Activated CD8-positive, alpha-beta T cell treated with anti-CD3 and anti-CD28 coated beads for 36 hours (primary cell): ENCODE measurements around the gene TTR. TPM values are rescaled to one million over a fixed set of nuclear protein-coding genes. Genes with fewer than 3 reads are reported as not detected.

Source experiments
- ATAC-seq: fragments of 200-7000 bp; cut with Tn5 transposase; one replicate; pipeline ENCODE4 v1.10.0; 2021; ENCODE audit warnings: mild to moderate bottlenecking, moderate library complexity
- CTCF ChIA-PET: fragments of 350-600 bp; sonication (Branson Sonifier 250); formaldehyde crosslinking; loops from one replicate; lab custom pipeline; 2021; ENCODE audit warnings: antibody characterized with exemption; lab: Charles Lee
- POLR2A ChIA-PET: fragments of 350-600 bp; sonication (Branson Sonifier 250); formaldehyde crosslinking; loops from one replicate; lab custom pipeline; 2021; ENCODE audit warnings: antibody characterized with exemption; lab: Charles Lee
- DNase-seq: peaks from one replicate; pipeline ENCODE4 v3.0.0-alpha.2; 2020
- H3K27ac Mint-ChIP-seq: one replicate; pipeline ENCODE4 v1.8.0; 2021; ENCODE audit warnings: mild to moderate bottlenecking, mixed read lengths
- H3K27me3 Mint-ChIP-seq: one replicate; pipeline ENCODE4 v1.8.0; 2021; ENCODE audit warnings: mixed read lengths
- H3K36me3 Mint-ChIP-seq: one replicate; pipeline ENCODE4 v1.8.0; 2021; ENCODE audit warnings: low read depth, mixed read lengths
- H3K4me1 Mint-ChIP-seq: one replicate; pipeline ENCODE4 v1.8.0; 2021; ENCODE audit warnings: low read depth, mixed read lengths
- H3K4me3 Mint-ChIP-seq: one replicate; pipeline ENCODE4 v1.8.0; 2021; ENCODE audit warnings: mild to moderate bottlenecking, moderate library complexity, mixed read lengths
- H3K9me3 Mint-ChIP-seq: one replicate; pipeline ENCODE4 v1.8.0; 2021; ENCODE audit warnings: mixed read lengths
- CTCF ChIP-seq: fragments of 200-600 bp; IDR thresholded peaks from one replicate; pipeline ENCODE4 v1.8.0; 2022; ENCODE audit warnings: antibody characterized with exemption, mild to moderate bottlenecking
- intact Hi-C: fragments of 100-400 bp; cut with micrococcal nuclease; formaldehyde crosslinking; loops from one replicate; pipeline ENCODE4 v1.10.0; 2022
- total RNA-seq, 2 experiments: library from RNA; stranded (reverse); gene quantifications; one replicate each; pipeline ENCODE4 v1.2.3, GENCODE V29; 2021

TTR gene
- total RNA-seq, 2 experiments from 2014 or later = not detected

DNA sequence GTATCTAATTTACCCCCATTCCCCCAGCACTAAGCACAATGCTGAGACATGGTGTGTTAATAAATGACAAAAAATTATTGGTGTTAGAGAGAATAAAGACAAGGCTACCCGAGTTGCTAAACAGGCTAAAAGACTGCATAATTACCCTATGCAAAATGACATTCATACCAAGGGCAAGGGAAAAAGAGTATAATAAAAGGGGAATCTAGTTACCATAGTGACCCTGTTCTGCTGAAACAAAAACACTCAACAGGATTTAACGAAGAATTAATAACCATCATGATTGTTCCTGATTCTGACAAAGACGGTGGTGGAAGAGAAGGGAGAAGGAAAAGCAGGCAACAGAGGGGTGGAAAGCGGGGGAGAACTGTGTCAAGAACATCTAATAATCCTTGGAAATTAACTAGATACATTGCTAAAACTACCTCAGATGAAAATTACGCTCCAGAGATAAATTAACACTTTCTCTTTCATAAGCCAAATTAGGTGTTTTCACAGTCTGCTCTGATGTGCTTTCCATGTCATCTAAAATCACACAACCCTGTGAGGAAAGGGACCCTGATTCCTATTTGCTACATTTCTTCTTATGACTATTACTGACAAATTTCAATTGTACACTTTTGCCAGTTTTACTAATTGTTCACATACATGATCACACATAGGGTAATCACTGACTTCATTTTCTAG is 25.5 kb downstream of the TTR start:
- POLR2A ChIA-PET = no interaction called here
- Mint-ChIP-seq H3K27me3 (peaks cover 11% of the 10 kb centered on the region), H3K36me3 (no peaks in the 10 kb centered on the region), H3K4me1 (no peaks in the 10 kb centered on the region), H3K4me3 (no peak overlapping the region), H3K9me3 (no peaks in the 10 kb centered on the region), H3K27ac (no peak overlapping the region)
- intact Hi-C loops = no loop called here
- DNase-seq = no peak
- no peak for ATAC-seq
- CTCF ChIA-PET = no interaction called here
- no peak for TF ChIP-seq CTCF

DNA sequence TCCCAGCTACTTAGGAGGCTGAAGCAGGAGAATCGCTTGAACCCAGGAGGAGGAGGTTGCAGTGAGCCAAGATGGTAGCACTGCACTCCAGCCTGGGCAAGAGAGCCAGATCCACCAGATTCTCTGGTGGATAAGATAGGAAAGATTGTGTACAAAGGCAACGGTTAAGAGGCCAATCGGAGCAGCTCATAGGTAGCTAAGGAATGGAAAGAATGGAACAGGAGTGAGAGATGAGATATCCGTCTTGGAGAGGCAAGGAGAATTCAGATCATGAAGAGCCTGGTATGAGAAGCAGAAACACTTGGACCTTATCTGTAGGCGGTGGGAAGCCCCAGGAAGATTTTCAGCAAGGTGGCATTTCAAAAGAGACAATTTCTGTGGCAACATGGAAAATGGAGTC is 27.1 kb downstream of the TTR start:
- no peaks in the 10 kb centered on the region for H3K36me3 Mint-ChIP-seq
- CTCF ChIA-PET = no interaction called here
- ATAC-seq = no peak
- no peaks in the 10 kb centered on the region for H3K4me1 Mint-ChIP-seq
- peaks cover 11% of the 10 kb centered on the region for H3K27me3 Mint-ChIP-seq
- no peak overlapping the region for H3K4me3 Mint-ChIP-seq
- H3K9me3 Mint-ChIP-seq = no peaks in the 10 kb centered on the region
- intact Hi-C loops = no loop called here
- TF ChIP-seq CTCF = no peak
- POLR2A ChIA-PET = no interaction called here
- DNase-seq = no peak
- H3K27ac Mint-ChIP-seq = no peak overlapping the region

DNA sequence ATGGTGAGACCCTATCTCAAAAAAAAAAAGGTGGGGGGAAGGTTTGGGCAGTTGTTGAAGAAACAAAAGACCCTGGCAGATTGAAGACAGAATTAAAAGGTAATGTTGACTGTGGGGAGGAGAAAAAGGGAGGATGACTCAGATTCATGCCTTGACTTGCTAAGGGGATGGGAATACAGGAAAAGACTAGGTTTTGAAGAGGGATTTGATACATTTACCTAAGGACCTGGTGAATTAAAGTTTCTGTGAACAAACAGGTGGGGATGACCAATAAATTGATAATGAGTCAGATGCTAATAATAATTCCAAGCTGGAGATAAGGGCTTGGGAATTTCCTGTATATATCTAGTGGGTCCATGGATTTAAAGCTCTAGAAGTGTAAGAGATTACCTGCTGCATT is 27.6 kb downstream of the TTR start:
- no peaks in the 10 kb centered on the region for H3K9me3 Mint-ChIP-seq
- no peaks in the 10 kb centered on the region for H3K4me1 Mint-ChIP-seq
- intact Hi-C loops = no loop called here

DNA sequence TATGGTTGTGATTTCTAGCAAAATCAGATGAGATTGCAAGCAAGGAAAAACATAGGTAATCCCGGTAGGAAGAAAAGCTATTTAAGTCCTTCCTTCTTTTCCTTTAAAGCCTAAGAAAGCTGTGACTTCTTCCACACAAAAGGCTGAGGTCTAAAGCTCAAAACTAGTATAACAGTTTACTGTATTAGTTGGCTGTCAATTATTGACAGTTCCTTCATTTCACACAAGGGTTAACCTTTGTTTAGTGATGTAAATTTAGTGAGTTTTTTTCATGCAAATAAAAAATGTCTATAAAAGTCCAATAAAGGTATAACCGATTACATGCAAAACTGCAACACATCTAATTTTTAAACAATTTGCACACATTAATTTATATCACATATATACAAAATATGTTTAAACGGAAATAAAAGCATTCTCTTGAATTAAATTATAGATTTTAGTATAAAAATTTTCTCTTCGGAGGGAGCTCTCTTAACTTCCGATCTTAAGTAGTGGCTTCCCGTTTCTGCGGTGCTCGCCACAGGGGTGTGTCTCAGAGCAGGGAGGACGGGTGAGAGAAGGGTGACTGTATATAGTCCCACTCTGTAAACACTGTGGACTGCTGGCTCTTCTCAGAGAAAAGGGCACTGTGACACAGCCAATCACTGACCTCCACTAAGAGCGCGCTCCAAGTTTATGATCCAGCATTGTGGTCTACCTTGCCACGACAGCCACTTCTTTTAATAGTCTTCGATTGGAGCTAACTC is 33.4 kb downstream of the TTR start:
- H3K27ac Mint-ChIP-seq = no peak overlapping the region

More for the DNA sequence above, 27.6 kb downstream of the TTR start:
- Mint-ChIP-seq H3K27ac (no peak overlapping the region), H3K36me3 (no peaks in the 10 kb centered on the region), H3K27me3 (peaks cover 10% of the 10 kb centered on the region), H3K4me3 (no peak overlapping the region)
- ChIA-PET CTCF (no interaction called here), POLR2A (no interaction called here)
- no peak for ATAC-seq
- no peak for TF ChIP-seq CTCF
- no peak for DNase-seq

More for the DNA sequence above, 33.4 kb downstream of the TTR start:
- intact Hi-C loops = no loop called here
- DNase-seq (no peak), ATAC-seq (no peak)
- no peak for TF ChIP-seq CTCF
- Mint-ChIP-seq H3K27me3 (no peaks in the 10 kb centered on the region), H3K36me3 (no peaks in the 10 kb centered on the region), H3K9me3 (no peaks in the 10 kb centered on the region), H3K4me3 (no peak overlapping the region), H3K4me1 (no peaks in the 10 kb centered on the region)
- POLR2A ChIA-PET = no interaction called here
- CTCF ChIA-PET = interaction anchor here (1.1 kb wide), 1 partner anchor 69 kb away, joined by 3 read pairs; no protein-coding TSS in a partner anchor
